Measurements from ENCODE around the gene ASB7. TPM values are rescaled to one million over a fixed set of nuclear protein-coding genes. Genes with fewer than 3 reads are reported as not detected.

The ASB7 gene
- total RNA-seq, 1 donor from 2014 or later: 21.5 TPM

GRCh38 chr15:100598655-100599054 lies 3.7 kb upstream of the ASB7 start:
- no peak for DNase-seq

GRCh38 chr15:100601163-100601562 lies 1.2 kb upstream of the ASB7 start:
- no peak for DNase-seq

- DNase-seq: no peak
Observed at GRCh38 chr15:100601617-100602063, 749 bp upstream of the ASB7 start.

GRCh38 chr15:100602823-100603393 lies 519 bp downstream of the ASB7 start:
- no peak for DNase-seq

- no peak for DNase-seq
Observed at GRCh38 chr15:100612539-100612938, 10.2 kb downstream of the ASB7 start.

- DNase-seq: no peak
Observed at GRCh38 chr15:100613208-100613607, 10.8 kb downstream of the ASB7 start.

GRCh38 chr15:100614336-100614735 lies 11.9 kb downstream of the ASB7 start:
- no peak for DNase-seq

GRCh38 chr15:100614918-100615317 lies 12.5 kb downstream of the ASB7 start:
- DNase-seq: no peak

GRCh38 chr15:100615801-100616200 lies 13.4 kb downstream of the ASB7 start:
- no peak for DNase-seq

- DNase-seq: no peak
Observed at GRCh38 chr15:100616700-100617099, 14.3 kb downstream of the ASB7 start.

GRCh38 chr15:100623301-100623700 lies 20.9 kb downstream of the ASB7 start:
- no peak for DNase-seq

- peak; percentile 20 for DNase-seq
Observed at GRCh38 chr15:100627789-100628395, 25.5 kb downstream of the ASB7 start.

GRCh38 chr15:100628746-100629145 lies 26.4 kb downstream of the ASB7 start:
- DNase-seq: no peak

GRCh38 chr15:100631831-100632230 lies 29.4 kb downstream of the ASB7 start:
- DNase-seq: no peak

- DNase-seq: no peak
Observed at GRCh38 chr15:100633763-100634075, 31.3 kb downstream of the ASB7 start.

- no peak for DNase-seq
Observed at GRCh38 chr15:100635406-100636071, 33.1 kb downstream of the ASB7 start.

- no peak for DNase-seq
Observed at GRCh38 chr15:100638177-100638730, 35.9 kb downstream of the ASB7 start.

- DNase-seq: no peak
Observed at GRCh38 chr15:100642213-100642949, 40.0 kb downstream of the ASB7 start.

- no peak for DNase-seq
Observed at GRCh38 chr15:100642950-100643338, 40.6 kb downstream of the ASB7 start.

GRCh38 chr15:100645671-100646070 lies 43.3 kb downstream of the ASB7 start:
- no peak for DNase-seq

GRCh38 chr15:100648951-100649350 lies 46.6 kb downstream of the ASB7 start:
- no peak for DNase-seq

GRCh38 chr15:100650685-100651084 lies 48.3 kb downstream of the ASB7 start:
- no peak for DNase-seq

GRCh38 chr15:100651253-100651652 lies 48.9 kb downstream of the ASB7 start:
- DNase-seq: no peak

Measured in occipital lobe (tissue), 2 donors.